ENCODE data around the gene TRIM8.

DNA sequence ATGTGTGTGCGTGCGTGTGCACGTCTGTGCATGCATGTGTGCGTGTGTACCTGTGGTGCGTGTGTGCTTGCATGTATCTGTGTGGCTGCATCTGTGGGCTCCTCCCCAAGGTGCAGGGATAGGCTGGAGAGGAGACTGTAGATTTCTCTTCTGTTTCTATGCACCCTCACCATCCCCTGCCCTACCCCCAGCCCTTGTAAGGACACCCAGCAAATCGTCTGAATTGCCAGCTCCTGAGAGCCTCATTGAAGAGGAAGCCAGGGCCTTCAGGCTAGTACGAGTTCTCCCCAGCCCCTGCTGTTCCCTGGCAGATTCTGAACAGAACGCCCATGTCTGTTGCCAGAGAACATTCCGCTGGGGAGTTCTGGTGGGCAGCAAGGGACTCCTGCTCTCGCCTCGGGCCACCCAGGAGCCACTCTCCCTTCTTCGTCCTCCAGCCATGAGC lies 17.0 kb upstream of the TRIM8 start:
- TF ChIP-seq EZH2 (IDR thresholded peaks at IDR 0.05): no peak
- TF ChIP-seq, protein P1, sequence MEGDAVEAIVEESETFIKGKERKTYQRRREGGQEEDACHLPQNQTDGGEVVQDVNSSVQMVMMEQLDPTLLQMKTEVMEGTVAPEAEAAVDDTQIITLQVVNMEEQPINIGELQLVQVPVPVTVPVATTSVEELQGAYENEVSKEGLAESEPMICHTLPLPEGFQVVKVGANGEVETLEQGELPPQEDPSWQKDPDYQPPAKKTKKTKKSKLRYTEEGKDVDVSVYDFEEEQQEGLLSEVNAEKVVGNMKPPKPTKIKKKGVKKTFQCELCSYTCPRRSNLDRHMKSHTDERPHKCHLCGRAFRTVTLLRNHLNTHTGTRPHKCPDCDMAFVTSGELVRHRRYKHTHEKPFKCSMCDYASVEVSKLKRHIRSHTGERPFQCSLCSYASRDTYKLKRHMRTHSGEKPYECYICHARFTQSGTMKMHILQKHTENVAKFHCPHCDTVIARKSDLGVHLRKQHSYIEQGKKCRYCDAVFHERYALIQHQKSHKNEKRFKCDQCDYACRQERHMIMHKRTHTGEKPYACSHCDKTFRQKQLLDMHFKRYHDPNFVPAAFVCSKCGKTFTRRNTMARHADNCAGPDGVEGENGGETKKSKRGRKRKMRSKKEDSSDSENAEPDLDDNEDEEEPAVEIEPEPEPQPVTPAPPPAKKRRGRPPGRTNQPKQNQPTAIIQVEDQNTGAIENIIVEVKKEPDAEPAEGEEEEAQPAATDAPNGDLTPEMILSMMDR (IDR thresholded peaks at IDR 0.05): no peak
- TF ChIP-seq EZH2phosphoT487 (IDR thresholded peaks at IDR 0.05): no peak

All from neural progenitor cell (in vitro differentiated cells).